HG03571 (cell line): ENCODE measurements around the gene FAHD2A.
"Not testable (repeated sequence)": the region's sequence is repeated elsewhere in the genome, so short reads cannot be mapped to it uniquely, and the experiment has no call there.

Experiments
- ATAC-seq: cut with Tn5 transposase; IDR thresholded peaks from one replicate; pipeline ENCODE4 v1.9.1; 2021; ENCODE audit not compliant: unreplicated experiment

Gene FAHD2A

DNA sequence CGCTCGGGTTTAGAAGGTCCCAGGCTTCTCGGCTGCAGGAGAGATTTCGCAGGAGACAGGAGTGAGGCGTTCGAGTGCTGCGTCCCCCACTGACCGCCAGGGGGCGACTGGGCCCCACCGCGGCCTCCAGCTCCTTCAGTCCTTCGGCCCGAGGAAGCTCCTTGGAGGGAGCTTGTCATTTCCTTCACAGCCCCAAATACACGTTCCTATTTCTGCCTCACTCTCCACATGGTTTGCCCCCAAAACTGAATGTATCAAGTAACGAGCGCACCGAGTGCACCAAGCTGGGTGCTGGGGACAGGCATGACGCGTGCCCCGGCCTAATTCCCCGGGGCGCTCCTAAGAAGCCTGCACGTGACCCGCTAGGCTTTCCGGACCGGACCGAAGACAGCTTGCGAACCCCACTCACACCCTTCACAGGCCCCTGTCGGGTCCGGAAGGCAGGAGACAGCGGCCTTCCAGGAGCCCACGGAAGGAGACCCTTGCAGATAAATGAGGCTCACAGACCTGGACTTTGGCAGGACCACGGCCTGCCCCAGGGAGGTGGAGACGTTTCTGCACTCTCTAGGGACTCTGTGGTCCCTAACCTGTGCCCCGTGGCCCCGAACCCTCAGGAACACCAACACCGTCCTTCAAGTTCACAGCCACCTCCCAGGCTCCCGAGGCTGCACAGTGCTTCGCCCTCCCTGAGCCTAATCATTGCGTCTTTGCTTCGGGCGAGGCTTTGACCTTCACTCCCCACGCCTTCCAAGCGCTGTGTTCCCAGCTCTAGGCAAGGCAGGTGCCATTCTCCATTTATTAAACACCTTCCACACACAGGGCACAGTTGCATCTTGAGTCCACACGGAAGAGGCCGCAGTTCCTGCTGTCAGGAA lies 13.0 kb upstream of the FAHD2A start:
- peak; percentile 51 for ATAC-seq

DNA sequence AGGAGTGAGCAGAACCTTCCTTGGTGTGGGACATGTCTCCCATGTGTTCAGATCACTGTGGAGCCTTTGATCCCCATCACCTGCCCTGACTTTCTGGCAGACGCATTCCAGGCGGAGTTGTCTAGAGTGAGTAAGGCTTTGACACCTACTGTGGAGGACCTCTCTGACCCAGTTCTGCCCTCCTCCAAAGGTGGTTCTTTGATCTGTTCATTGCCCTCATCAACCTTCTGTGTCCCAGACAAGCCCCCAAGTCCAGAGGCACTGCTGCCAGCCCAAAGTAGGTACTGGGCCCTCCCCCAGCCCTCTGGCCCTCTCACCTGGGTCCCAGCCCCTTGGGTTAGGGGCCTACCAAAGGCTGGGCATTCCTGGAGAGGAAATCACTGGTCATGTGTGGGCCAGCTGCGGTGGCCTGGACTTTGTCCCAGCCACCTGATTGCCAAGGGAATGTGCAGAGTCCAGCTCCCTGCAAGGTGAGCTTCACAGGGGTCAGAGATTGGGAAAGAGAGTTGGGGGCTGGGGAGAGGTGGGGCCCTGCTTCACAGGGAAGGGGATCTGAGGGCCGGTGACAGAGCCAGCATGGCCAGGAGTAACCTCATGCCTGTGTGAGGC lies 12.1 kb upstream of the FAHD2A start:
- ATAC-seq: no peak

DNA sequence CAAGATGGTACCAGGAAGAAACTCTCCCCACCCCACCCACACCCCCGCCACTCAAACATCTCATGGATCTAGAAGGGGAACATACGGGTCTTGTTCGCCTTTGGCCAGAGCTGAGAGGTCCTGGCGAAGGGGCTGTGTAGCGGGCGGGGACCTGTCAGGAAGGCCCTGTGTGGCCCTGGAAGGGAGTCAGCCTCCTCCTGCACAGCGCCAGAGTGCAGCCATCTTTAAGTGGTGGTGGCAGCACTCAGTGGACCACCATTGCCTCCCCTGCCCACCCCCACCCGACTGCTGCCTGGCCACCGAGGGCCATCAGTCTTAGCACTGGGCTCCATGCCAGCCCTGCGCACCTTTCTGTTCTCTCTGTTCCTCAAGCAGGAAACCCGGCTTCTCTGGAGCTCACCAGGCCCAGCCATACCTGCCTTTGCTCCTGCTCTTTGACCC lies 11.6 kb upstream of the FAHD2A start:
- no peak for ATAC-seq

DNA sequence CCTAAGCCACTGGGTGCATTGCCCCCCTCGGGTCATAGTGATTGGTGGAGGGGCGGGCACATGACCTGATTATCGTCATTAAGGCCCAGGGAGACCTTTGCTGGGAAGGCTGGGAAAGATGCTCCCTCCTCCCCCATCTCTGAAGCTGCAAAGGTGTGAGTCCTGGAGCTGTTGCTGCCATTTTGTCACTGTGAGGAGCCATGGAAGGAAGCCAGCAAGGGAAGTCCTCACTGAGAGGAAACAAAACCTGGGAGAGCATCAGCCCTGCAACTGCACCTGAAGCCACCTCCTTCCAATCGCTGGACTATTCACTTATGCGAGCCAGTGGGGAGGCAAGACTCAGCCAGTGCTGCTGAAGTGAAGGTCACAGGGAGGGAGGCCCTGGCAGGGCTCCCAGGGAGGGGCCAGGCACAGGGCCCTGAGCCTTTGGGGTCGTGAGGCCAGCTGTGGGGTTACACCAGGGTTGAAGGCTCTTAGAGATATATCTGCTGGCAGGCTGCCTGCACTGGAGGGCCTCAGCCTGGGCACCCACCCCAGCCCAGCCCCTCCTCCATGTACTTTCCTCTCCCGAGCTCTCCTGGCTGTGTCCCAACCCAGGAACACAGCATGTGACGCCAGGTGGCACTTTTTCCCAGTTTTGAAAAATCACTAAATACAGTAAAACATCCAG lies 10.7 kb upstream of the FAHD2A start:
- ATAC-seq: no peak

DNA sequence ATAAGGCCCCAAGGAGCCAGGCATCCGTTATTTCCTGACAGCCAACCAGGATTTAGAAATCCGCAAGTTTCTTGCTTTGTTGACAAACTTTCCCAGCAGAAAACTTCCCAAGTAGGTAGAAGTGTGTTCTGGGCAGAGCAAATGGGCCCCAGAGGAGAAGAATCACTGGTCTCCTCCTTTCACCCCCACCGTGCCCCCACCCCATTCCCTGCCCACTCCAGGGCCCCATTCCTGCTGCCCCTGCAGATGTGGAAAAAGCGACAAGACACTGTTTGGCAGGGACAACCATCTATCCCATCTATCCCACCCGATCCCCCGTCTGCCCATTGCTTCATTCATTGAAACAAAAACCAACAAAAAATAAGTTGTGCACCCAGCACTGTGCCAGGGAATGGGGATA lies 10.2 kb upstream of the FAHD2A start:
- no peak for ATAC-seq

DNA sequence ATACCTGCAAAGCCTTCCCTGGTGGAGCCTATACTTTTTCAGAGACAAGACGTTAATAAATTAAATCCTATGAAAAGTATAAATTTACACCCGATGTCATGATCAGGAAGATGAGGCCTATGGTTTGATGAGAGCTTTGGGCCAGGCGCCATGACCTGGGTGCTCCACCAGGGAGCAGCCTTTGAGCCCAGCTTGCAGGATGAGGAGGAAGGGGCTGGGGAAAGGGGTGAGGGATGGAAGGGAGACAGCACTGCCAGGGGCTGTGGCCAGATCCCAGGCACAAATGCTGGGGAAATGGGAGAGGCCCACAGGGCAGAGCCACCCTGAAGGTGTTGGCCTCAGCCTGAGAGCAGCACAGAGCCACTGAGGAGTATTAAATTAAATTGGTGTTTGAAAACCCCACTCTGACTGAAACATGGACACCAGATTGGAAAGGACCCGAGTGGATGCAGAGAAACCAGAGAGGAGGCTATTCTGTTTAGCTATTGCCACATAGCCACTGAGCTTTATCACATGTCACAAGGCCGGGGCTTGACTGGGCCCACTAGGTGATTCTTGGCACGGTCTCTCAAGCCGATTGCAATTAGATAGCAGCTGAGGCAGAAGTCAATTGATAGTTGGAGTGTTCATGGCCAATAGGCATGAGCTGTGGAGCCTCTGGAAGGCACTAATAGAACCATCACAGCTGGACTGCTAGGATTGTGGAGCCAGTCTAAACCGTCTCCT lies 9.6 kb upstream of the FAHD2A start:
- ATAC-seq: no peak

DNA sequence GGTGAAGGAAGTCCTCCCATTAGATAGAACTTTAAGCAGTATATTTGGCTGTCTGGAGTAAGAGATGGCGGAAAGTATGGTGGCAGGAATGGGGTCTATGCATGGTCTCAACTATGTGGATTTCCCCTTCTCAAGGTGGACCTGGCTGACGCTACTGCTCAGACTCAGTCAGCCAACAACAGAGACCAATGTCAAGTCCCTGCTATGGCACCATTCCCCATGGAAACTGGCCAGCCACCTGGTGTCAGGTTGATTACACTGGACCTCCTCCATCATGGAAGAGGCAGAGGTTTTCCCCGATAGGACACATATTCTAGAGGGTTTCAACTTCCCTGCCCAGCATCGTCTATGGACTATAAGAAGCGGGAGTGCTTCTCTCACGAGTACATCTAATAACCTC lies 8.6 kb upstream of the FAHD2A start:
- no peak for ATAC-seq

DNA sequence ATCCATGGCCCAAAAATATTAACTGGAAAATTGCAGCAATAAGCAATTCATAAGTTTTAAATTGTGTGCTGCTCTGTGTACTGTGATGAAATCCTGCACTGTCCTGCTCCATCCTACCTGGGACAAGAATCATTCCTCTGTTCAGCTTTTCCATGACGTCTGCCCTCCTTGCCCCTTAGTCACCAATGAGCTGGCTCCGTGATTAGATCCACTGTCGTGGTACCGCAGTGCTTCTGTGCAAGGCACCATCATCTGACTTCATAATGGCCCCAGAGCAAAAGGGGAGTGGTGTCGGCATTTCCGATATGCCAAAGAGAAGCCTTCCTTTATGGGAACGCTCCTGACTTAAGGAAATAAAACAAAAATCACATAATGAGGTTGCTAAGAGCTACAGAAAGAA lies 3.4 kb upstream of the FAHD2A start:
- ATAC-seq: no peak

DNA sequence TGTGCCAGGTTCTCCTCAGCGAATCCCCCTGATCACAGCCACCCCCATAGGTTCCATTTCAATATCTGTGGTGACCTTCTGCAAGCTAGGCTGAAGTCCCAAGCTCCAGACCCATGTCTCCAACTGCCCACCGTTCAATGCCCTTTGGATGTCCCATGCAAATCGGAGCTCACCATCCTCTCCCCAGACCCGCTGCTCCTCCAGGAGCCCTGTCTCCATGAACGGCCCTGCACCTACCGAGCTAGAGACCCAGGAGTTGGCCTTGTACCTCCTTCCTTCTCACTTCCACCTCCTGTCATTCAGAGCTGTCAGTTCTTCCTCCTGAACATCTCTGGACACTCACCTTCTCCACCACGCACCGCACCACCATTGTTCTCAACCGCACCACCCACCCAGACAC lies 1.0 kb upstream of the FAHD2A start:
- no peak for ATAC-seq

DNA sequence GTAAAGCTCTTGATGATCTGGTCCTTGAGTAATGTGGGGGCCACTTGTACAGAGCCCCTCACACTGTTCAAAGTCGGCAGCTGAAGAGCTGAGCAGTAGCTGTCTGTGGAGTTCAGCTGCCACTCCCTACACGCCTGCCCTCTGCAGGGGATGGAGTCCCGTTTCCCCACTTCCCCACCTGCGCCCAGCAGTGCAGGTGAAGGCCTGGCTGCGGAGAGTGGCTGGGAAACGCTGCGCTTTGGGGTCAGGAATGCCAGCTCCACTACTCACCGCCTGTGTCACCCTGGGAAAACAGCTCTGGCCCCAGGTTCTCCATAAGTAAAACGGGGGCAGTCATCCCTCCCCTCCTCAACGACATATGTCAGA lies 521 bp upstream of the FAHD2A start:
- peak; percentile 4 for ATAC-seq

DNA sequence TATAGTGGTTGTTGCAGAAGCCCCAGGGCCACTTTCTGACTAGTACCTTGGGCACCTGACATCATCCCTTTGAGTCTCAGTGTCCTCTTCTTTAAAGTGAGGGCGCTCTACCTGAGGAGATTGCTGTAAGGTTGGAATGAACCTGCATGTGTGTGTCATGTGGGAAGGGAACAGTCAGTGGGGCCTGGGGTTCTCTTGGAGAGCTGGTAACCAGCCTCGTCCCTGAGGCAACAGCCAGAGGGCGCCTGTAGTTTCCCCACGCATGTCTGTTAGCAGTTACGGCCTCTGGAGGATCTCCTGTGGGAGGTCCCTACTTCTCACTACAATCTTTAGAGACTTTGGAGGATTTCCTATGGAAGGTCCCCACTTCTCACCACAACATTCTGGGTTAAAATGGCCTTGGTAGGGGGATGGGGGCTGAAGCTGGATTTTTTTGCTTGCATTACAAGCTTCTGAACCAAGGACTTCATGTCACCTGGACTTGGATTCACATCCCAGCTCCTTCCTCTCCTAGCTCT lies 755 bp downstream of the FAHD2A start:
- peak; percentile 35 for ATAC-seq

DNA sequence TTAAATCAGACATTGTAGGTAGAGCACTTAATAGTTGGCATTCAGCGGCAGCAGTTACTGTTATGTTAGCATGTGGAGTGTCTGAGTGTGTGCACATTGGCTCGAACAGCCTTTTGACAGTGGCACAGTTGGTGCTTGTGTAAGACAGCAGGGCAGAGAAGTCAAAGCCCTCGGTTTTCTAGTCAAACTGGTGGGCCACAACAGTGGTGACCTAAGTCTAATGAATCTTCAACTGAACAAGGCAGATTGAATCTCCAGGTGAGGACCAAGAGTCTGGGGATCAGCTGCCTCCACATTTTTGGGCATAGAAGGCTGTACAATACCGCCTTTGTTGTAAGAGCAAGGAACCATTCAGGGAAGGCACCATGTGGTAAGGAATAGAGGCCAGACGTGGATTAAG lies 1.3 kb downstream of the FAHD2A start:
- not testable (repeated sequence) for ATAC-seq

DNA sequence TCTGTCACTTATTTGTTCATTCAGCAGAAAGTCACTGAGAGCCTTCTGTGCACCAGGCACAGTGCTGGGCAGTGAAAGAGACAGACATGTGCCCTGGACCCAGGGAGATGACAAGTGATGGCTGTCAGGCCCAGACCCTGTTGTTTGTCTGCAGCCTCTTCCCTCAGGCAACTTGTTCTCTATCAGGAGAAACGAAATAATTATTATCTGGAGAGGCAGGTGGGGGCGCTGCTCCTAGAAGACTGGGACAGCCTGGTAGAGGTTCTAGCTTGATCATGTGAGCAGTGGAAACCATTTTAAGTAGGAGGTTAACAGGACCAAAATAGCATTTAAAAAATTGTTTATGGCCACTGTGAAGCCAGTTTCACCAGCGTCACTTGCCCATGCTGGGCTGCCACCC lies 2.2 kb downstream of the FAHD2A start:
- not testable (repeated sequence) for ATAC-seq

DNA sequence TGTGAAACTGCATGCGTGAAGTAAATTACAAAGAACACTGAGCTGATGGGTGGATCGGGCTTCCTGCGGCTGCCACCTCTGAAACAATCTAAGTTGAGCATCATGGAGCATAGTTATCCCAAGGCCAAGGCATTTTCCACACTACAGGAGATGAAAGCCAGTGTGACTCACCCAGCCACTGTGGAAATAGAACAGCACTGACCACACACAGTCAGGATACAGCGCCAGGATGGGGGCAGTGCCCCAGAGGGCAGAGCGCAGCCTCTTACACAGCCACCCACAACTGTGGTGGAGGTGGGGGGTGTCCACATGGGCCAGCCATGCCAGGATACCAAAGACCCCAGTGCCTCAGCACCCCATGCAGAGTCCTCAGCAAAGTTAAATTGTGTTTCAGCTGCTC lies 8.7 kb downstream of the FAHD2A start:
- not testable (repeated sequence) for ATAC-seq

DNA sequence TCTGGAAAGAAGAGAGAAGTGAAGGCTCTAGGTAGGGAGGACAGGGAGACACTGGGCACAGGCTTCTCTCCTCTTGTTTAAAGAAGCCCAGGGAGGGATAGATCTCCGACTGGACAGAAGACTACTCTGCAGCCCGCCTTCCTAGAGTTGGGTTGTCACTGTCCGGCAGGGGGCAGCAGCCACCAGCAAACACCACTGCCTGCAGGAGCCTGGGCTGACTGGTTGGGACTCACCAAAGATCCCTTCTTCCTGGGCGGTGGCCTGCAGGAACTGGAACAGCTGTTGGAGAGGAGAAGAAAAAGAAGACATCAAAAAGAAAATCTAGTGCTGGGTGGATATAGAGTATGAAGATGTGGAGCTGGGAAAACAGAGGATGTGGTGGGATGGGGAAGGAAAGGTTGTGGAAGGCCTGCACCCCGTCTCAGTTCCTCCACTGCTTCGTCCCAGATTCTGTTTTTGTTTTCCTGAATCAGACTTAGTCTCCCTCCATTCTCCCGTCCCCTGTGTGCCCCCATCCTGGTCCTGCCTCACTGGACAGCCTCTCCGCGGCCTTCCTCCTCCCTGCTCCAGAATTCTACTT lies 11.6 kb downstream of the FAHD2A start:
- not testable (repeated sequence) for ATAC-seq

DNA sequence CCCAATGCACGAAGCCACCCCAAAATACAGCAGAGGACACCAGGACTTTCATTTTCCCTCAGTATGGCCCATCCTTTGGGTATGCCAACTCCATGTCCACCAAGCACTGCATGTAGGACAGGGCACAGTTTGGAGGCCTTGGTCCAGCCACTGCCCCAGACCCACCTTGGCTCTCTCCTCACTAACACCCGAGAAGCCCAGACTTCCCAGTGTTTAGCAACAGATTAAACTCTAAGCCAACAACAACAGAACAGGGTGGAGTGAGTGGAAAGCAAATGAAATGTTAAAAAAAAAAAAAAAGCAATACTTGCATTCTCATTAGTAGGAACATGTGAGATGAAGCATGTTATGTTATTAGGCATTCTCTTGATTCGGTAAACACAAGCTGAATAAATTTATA lies 12.6 kb downstream of the FAHD2A start:
- not testable (repeated sequence) for ATAC-seq

DNA sequence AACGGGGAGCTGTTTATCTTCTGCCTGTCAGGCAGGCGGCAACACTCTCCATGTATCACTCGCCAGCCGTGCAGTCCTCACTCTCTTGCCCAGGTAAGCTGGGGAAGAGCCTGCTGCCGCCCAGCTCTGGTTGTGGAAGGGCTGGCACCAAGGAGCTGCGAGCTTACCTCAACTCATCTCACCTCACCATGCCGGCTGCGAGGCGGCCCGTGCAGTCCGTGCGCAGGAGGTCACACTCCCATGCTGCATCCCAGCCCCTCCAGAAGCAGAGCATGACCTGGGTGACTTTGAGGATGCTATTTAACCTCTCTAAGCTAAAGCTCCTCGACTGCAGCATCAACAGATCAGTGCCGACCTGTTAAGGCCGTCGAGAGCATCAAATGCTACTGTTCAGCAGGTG lies 13.1 kb downstream of the FAHD2A start:
- ATAC-seq: not testable (repeated sequence)

DNA sequence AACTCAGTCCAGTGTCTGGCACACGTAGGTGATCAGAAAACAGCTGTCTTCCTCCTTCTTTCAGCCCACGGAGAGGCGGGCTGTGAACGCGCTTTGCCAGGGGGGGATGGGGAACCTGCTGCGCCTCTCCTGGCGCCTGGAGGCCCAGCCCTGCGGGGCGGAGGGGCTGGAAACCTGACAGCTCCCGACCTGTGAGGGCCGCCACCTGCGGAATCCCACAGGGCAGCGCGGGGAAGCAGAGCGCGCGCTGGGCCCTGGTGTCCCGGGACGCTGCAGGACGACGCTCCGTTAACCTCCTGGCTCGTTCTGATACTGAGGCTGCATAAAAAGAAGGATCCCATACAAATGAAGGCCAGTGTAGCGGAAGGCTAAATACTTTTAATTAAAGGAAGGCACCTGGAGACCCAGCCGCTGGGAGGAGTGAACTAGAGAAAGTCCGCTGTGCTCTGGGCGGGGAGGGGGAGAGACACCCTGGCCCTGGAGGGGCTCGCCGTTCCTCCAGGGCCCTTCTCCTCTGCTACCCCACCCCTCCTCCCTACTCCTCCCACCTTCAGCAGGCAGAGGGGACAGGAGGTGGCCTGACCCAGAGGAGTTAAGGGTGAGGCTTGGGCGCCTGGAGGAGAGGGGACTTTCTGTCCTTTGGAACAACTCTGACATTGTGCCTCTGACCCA lies 24.8 kb downstream of the FAHD2A start:
- ATAC-seq: not testable (repeated sequence)

DNA sequence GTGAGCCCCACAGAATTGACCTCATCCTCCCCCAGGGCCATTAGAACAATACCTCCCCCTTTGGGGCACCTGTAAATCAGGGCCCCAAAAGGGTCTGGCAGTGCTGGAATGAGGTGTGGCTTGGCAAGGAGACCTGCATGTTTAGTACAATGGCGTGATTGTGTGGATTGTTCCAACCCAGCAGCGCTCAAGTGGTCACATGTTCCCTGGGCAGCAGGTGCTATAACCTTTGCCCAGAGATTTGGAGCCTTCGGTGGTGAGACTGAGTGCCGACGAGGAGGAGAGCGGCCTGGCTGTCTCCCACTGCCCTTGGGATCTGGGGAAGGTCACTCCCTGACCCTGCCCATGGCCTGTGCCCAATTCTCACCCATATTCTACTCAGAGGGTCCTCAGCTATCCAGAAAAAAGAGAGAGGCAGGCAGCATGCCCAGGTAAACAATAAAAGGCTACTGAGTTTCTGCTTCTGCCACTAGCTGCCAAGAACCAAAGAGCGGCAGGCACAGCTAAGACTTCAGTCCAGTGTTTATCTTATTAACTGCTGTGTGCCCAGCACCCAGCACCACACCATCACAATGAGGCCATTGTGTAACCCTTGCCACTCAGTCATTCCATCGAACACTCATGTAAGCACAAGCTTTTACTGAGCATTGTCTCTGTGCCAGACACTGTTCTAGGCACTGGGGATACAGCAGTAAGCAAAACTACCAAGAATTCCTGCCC lies 27.4 kb downstream of the FAHD2A start:
- ATAC-seq: not testable (repeated sequence)

DNA sequence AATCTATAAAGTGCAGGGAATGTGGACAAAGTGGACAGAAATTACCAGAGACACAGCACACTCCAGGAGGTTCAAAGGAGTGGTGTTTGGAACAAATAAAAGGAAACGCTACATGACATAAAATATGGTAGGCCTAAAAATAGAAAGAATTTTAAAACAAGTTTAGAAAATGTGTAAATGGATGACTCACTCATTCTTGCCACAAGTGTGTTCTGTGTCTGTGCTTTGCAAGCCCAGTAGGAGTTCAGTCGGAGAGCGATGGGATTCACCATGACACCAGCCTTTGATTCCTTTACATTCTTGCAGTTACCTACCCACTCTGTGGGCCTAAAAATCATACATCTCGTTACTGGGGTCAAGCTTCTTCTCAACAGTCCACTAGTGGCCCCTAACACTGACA lies 30.9 kb downstream of the FAHD2A start:
- ATAC-seq: not testable (repeated sequence)
